NCI-H2196 (cell line): ENCODE measurements around the gene TCF7L2.

Experiments used
- DNase-seq: peaks from one replicate; lab custom pipeline; 2025; ENCODE audit not compliant: unreplicated experiment; lab: John Stamatoyannopoulos, UW

TCF7L2 gene

GRCh38 chr10:113042868-113043267 lies 92.8 kb downstream of the TCF7L2 start:
- no peak for DNase-seq

- DNase-seq = no peak
Observed at GRCh38 chr10:113044016-113044755, 94.1 kb downstream of the TCF7L2 start.

GRCh38 chr10:113045147-113046055 lies 95.4 kb downstream of the TCF7L2 start:
- DNase-seq = no peak

GRCh38 chr10:113047151-113047550 lies 97.1 kb downstream of the TCF7L2 start:
- DNase-seq = no peak

GRCh38 chr10:113047605-113047962 lies 97.5 kb downstream of the TCF7L2 start:
- peak; percentile 1 for DNase-seq

DNA sequence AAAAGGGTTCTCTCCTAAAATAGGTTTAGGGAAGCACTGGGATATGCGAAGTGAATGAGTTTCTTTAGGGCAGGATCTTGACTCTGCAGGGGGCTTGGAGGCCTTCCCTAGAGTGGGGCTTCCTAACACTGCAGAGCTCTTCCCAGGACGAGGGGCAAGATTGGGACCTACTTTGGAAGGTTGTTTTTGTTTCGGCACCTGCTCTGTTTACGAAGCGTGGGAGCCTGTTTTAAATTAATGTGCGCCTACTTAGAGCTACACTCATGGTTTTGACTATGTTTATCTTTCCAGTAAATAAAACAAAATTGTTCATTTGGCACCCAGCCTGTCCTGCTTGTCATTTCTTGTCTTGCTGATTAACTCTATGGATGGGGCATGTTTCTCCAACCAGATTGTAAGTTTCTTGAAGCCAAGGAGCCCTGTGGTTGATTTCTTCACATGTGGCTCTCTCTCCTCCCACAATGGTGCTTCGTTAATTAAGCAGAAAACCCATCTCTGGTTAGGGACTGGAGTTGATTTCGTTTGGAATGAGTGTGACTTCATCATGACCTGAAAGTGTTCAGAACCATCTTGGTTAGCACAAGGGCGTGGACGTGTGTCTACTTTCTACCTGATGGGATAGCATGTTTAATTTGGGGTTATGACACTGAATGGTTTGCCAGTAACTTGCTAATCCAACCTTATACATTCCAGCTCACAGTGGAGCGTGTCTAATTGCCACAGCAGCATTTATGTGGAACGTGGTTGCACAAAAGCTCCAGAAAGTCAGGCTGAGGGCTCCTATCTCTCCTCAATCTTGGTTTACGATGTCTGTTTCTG lies 98.1 kb downstream of the TCF7L2 start:
- no peak for DNase-seq

DNA sequence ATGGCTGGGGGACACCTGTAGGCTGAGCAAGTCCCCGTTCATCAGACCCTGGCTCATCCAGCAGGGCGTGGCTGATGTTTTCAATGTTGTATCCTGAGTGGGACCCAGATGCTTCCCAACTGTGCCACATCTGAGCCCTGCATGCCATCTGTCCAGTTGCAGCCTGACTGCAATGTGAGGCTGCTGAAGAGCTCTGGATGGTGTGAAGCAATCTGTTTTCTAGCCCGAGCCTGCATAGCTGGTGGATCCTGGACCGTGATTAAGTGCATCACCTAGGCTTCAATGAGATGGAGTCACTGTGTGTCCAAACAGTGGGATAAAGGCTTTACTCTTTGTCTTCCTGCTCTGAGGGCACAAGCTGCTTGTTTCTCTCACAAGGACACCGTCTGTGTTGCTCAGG lies 99.8 kb downstream of the TCF7L2 start:
- DNase-seq = no peak

DNA sequence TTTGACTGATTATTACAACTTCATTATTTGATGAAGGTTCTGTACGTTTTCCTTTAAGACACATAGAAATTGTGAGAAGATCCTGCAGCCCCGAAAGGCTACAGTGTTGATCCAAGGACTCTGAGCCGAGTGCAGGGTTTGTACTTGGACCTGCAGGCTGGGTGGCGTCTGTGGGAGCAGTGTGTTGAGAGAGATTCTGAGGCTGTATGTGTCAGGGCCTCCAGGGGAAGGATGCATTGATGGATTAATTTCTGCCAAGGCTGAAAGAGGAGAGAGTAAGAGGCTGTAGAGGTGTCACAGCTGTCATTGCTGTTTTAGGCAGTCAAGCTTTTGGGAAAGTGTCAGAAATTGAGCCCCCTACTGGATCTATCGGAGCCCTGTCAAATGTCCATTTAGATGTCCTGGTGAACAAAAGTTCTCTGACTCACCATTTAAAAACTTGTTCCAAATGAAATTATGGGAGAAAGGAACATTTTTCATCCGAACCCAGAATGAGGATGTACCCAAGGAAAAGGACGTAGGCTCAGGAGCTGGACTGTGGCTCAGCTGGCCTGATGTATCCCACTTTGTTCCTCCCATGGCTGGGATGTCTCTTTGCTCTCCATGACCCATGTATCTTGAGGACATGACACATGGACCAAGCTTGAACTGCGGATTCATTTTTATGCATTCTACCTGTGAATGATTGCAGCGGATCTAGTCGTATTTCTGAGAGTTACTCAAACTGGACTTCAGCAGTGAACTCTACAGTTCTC lies 102.2 kb downstream of the TCF7L2 start:
- no peak for DNase-seq

DNA sequence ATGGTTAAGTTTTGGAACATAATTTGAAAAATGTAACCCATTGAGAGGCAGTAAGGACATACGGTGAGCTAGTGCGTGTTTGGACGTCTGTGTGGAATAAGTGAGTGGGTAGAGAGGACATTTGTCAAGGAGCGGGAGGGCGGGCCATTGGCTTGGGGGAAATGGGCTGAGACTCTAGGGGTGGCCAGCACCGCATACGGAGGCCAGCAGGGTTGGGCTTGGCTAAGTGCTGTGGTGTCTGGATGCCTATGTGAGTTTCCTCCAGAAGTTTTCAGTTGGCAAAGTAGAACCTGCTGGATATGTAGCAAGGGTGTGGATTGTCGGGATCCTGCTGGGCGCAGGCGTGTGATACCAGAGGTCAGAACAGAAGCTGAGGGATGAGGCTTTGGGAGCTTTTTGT lies 103.0 kb downstream of the TCF7L2 start:
- no peak for DNase-seq

- no peak for DNase-seq
Observed at GRCh38 chr10:113053881-113054280, 103.8 kb downstream of the TCF7L2 start.

DNA sequence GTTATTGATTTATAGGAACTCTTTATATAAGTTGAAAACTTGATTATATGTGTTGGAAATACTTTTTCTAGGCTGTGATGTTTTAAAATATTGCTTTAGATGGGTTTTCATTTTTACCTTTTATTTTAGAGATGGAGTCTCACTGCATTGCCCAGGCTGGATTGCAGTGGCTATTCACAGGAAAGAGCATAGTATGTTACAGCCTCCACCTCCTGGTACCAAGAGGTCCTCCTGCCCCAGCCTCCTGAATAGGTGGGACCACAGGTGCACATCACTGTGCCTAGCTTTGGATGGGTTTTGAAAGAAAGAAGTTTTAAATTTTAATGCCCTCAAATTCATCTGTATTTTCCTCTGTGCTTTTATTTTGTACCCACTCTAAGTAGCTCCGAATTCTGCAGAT lies 105.4 kb downstream of the TCF7L2 start:
- DNase-seq = no peak

- DNase-seq = no peak
Observed at GRCh38 chr10:113056030-113056429, 106.0 kb downstream of the TCF7L2 start.

GRCh38 chr10:113056441-113057021 lies 106.5 kb downstream of the TCF7L2 start:
- DNase-seq = no peak

DNA sequence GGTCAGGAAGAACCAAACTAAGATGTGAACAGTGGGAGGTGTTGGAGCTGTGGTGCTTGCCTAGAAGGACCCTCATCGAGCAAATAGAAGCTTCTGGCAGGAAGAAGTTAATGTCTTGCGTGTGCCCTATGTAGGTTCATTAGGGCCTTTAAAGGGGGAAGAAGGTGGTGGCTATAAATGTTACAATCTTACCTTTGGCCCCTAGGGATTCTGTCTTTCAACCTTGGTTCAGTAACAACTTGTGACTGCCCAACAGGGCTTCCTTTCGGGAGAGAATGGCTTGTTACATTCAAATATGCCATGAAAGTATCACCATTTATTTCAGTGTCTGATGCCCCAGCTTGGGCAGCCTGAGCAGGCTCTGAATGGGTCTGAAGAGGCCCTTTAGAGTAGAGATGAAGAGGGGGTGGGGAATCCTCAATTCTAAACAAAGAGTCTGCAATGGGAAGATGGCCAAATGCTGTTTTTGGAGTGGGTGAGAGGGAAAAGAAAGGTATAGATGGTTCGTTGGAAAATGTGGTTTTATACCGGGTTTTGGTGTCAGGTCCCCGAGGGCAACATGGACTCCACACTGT lies 108.0 kb downstream of the TCF7L2 start:
- no peak for DNase-seq

GRCh38 chr10:113058523-113059370 lies 108.7 kb downstream of the TCF7L2 start:
- no peak for DNase-seq

DNA sequence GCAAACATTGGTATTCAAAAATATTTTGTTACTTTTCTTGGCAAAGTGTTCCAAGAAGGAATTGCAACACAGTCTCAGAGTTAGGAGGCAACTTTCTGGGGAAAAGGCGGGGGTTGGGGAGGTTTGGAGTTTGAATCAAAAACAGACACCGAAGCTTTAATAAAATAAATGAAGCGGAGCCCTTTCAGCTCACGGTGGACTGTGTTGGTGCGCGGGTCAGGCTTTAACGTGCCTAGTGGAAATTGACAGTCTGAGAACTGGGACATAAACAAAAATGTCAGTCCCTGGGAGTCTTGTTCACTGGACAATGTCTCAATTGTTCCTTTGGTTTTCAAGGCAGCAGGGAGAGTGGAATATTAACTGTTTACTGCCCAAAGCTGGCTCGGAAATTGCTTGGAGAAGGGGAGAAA lies 109.3 kb downstream of the TCF7L2 start:
- no peak for DNase-seq

DNA sequence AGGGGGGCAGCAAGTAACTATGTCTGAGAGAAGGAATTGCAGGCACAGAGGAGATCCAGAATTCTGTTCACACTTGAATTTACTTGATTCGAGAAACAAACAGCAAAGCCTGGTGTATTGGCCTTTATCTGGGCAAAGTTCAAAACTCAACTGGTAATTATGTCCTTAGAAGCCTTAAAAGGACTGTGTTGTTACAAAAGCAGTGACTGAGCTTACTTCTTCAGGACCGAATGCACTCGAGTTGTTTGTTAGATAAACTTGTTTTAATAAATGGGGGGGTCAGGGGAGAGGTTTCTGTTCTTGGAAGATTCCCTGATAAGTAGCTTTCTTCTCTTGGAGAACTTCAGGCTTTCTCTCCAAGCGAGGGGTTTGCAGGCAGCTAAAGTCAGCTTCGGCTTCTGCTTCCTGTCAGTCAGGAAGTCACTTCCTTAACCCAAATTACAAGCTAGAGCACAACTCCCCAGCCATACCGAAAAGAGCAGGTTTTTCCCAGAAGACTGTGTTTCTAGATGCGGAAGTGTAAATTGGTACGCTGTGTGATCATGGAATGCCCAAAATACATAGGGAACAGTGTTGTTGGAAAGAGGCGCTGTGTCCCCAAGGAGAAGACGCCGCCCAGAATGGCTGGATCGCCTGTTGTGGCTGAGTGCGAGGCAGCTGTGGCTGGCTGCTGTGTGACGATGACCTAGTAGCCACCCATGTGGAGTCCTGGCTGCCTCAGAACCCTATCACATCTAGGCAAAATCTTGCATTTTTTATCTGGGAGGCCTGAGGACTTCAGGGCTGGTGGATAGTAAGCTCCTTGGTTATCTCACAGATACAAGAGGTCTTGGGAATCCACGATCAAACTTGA lies 110.4 kb downstream of the TCF7L2 start:
- no peak for DNase-seq

DNA sequence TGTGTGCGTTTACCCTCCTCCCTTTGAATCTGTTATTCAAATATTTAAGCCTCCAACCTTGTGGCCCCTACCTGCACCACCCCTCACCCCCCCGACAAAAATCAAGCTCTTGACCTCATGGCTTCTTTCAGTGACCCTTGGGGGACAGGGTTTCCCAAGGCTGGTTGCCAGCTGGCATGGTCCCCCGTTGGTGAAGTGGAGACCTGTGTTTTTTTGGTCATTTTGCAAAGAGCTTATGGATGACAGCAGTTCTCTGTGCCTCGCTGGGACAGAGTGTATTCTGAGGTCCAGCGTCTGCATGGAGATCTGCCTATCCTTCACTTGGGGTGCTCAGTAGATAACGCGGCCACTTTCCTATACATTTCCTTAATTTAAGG lies 111.0 kb downstream of the TCF7L2 start:
- no peak for DNase-seq
